AG09319 (cell line): ENCODE data around the gene PTTG2.
A peak's percentile ranks its signal among the peaks of the same experiment; 100 is the strongest.

Experiments
- DNase-seq: peaks from one replicate; pipeline ENCODE4 v3.0.0-alpha.2; 2010; ENCODE audit warnings: low read depth; ENCODE audit errors: extremely low read depth
- TF ChIP-seq, protein P1 (sequence below): IDR thresholded peaks from 2 replicates; pipeline ENCODE4 v1.5.1; 2011; ENCODE audit warnings: low read depth, mild to moderate bottlenecking, inconsistent platforms, low read length, moderate library complexity

The PTTG2 gene

DNA sequence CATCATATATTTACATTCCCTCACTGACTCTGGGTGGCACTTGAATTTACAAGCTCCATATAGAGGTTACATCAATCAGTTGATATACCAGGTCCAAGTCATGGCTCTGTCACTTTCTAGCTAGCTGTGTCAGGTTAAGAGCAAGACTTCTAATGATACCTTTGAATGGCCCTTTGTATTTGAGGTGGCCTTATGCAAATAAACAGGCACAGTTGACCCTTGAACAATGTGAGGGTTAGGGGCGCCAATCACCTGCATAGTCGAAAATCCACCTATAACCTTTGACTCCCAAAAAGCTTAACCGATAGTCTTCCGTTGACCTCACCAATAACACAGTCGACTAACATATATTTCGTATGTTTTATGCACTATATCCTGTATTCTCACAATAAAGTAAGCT lies 1.3 kb upstream of the PTTG2 start:
- TF ChIP-seq, protein P1, sequence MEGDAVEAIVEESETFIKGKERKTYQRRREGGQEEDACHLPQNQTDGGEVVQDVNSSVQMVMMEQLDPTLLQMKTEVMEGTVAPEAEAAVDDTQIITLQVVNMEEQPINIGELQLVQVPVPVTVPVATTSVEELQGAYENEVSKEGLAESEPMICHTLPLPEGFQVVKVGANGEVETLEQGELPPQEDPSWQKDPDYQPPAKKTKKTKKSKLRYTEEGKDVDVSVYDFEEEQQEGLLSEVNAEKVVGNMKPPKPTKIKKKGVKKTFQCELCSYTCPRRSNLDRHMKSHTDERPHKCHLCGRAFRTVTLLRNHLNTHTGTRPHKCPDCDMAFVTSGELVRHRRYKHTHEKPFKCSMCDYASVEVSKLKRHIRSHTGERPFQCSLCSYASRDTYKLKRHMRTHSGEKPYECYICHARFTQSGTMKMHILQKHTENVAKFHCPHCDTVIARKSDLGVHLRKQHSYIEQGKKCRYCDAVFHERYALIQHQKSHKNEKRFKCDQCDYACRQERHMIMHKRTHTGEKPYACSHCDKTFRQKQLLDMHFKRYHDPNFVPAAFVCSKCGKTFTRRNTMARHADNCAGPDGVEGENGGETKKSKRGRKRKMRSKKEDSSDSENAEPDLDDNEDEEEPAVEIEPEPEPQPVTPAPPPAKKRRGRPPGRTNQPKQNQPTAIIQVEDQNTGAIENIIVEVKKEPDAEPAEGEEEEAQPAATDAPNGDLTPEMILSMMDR = no peak
- no peak for DNase-seq

- TF ChIP-seq, protein P1 = no peak
- no peak for DNase-seq
Observed at GRCh38 chr4:37960679-37961450, 667 bp downstream of the PTTG2 start.

- TF ChIP-seq, protein P1 = no peak
- DNase-seq = no peak
Observed at GRCh38 chr4:37964734-37965457, 4.7 kb downstream of the PTTG2 start.

GRCh38 chr4:37966044-37966443 lies 5.8 kb downstream of the PTTG2 start:
- TF ChIP-seq, protein P1 = no peak
- no peak for DNase-seq

DNA sequence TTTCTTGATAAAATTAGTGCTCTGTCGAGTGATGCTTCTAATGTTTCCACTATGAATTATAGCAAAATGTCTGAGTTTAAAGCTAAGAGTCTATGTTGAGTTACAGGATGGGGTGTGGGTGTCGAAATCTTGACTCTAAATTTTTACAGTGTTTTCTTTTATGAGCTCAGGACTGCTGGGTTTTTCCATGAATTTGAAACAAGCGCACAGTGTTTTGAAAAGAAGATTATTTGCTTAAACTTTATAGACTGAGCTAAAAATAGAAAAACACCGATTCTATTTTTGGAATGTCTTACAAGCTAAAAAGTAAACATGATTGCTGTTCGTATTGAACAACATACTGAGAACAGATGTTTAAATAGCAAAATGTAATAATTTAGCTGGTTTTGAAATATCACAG lies 7.5 kb downstream of the PTTG2 start:
- no peak for DNase-seq
- TF ChIP-seq, protein P1 = no peak

DNA sequence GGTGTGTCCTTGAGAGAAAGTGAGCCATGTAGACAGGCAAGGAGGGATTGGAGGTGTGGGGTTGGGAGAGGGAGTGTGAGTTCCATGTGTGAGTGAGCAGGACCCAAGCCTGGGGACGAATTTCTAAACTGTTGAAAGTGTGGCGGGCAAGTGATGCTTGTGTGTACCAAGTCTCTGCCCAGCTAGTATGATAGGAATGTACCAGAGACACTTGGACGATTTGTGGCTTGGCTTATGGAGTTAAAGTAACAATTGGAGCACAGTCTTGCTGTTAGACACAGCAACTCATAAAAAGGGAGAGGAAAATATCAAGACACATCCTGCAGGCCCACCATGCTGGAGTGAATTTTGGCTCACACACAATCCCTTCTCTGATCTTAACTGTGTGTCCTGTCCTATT lies 8.5 kb downstream of the PTTG2 start:
- TF ChIP-seq, protein P1 = no peak
- DNase-seq = no peak

DNA sequence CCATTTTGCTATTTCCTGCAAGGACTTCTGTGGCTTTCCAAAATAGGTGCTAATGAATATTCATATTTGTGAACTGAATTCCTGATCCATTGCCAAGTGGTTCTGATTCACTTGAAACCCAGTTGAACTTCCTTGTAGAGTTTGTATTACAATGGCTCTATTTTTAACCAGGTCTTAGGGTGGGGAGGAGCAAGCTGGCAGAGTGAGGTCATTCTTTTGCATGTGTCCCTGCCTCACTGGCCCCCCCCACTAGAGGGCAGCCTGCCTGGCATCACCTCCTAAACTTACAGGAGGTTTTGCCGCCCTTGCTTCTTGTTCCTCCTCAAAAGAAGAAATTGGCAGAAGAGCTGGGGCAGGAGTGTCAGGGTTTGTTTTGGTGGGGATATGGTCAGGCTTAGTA lies 10.5 kb downstream of the PTTG2 start:
- no peak for DNase-seq
- TF ChIP-seq, protein P1 = peak; percentile 21
